ENCODE data around the gene LRP8. TPM values are rescaled to one million over a fixed set of nuclear protein-coding genes. Genes with fewer than 3 reads are reported as not detected.

The LRP8 gene
- total RNA-seq, 1 donor from 2014 or later, result 8.4 TPM

GRCh38 chr1:53311702-53312305 lies 16.1 kb downstream of the LRP8 start:
- DNase-seq (ENCODE audit: low read depth), result no peak
- Histone ChIP-seq H3K27me3 (ENCODE audit: control insufficient read depth, insufficient read depth, low read length) (no peaks in the 10 kb centered on the region), H3K36me3 (ENCODE audit: control insufficient read depth, insufficient read depth, low read length) (peaks cover 12% of the 10 kb centered on the region), H3K4me3 (ENCODE audit: low read depth, low read length) (no peak overlapping the region)
- no peak for FAIRE-seq
- TF ChIP-seq CTCF (IDR thresholded peaks at IDR 0.05; ENCODE audit: insufficient read depth, low read length, severe bottlenecking), result no peak

GRCh38 chr1:53310847-53311681 lies 16.8 kb downstream of the LRP8 start:
- no peak for TF ChIP-seq CTCF (IDR thresholded peaks at IDR 0.05; ENCODE audit: insufficient read depth, low read length, severe bottlenecking)
- H3K4me3 ChIP-seq (ENCODE audit: low read depth, low read length), result no peak overlapping the region
- H3K27me3 ChIP-seq (ENCODE audit: control insufficient read depth, insufficient read depth, low read length), result no peaks in the 10 kb centered on the region
- peaks cover 12% of the 10 kb centered on the region for H3K36me3 ChIP-seq (ENCODE audit: control insufficient read depth, insufficient read depth, low read length)
- no peak for DNase-seq (ENCODE audit: low read depth)
- peak; percentile 36 for FAIRE-seq

GRCh38 chr1:53309802-53310201 lies 18.1 kb downstream of the LRP8 start:
- Histone ChIP-seq H3K36me3 (ENCODE audit: control insufficient read depth, insufficient read depth, low read length) (peaks cover 11% of the 10 kb centered on the region), H3K27me3 (ENCODE audit: control insufficient read depth, insufficient read depth, low read length) (no peaks in the 10 kb centered on the region), H3K4me3 (ENCODE audit: low read depth, low read length) (no peak overlapping the region)
- FAIRE-seq (no peak), DNase-seq (ENCODE audit: low read depth) (no peak)
- TF ChIP-seq CTCF (IDR thresholded peaks at IDR 0.05; ENCODE audit: insufficient read depth, low read length, severe bottlenecking), result no peak

GRCh38 chr1:53308506-53308905 lies 19.4 kb downstream of the LRP8 start:
- no peaks in the 10 kb centered on the region for H3K27me3 ChIP-seq (ENCODE audit: control insufficient read depth, insufficient read depth, low read length)
- peaks cover 6% of the 10 kb centered on the region for H3K36me3 ChIP-seq (ENCODE audit: control insufficient read depth, insufficient read depth, low read length)
- FAIRE-seq (no peak), DNase-seq (ENCODE audit: low read depth) (no peak)
- no peak for TF ChIP-seq CTCF (IDR thresholded peaks at IDR 0.05; ENCODE audit: insufficient read depth, low read length, severe bottlenecking)
- no peak overlapping the region for H3K4me3 ChIP-seq (ENCODE audit: low read depth, low read length)

- Histone ChIP-seq H3K4me3 (ENCODE audit: low read depth, low read length) (no peak overlapping the region), H3K36me3 (ENCODE audit: control insufficient read depth, insufficient read depth, low read length) (peaks cover 4% of the 10 kb centered on the region), H3K27me3 (ENCODE audit: control insufficient read depth, insufficient read depth, low read length) (no peaks in the 10 kb centered on the region)
- FAIRE-seq (no peak), DNase-seq (ENCODE audit: low read depth) (no peak)
- no peak for TF ChIP-seq CTCF (IDR thresholded peaks at IDR 0.05; ENCODE audit: insufficient read depth, low read length, severe bottlenecking)
These were observed 20.8 kb downstream of the LRP8 start for GRCh38 chr1:53307037-53307436.

All from bronchial epithelial cell (primary cell).